WTC11 (cell line): ENCODE data around the gene CCL22. TPM values are rescaled to one million over a fixed set of nuclear protein-coding genes. Genes with fewer than 3 reads are reported as not detected.

Experiments used
- ATAC-seq: fragments of 200-7000 bp; cut with Tn5 transposase; 2 replicates; pipeline ENCODE4 v1.10.0; 2021; ENCODE audit warnings: mild to moderate bottlenecking, moderate library complexity
- CTCF ChIA-PET: fragments of 300-600 bp; sonication (Branson Sonifier 250); formaldehyde crosslinking; loops from one replicate; lab custom pipeline; 2021; ENCODE audit warnings: antibody characterized with exemption; lab: Charles Lee
- POLR2A ChIA-PET: fragments of 350-600 bp; sonication (Branson Sonifier 250); formaldehyde crosslinking; loops from one replicate; lab custom pipeline; 2021; ENCODE audit warnings: antibody characterized with exemption; lab: Charles Lee
- DNase-seq: peaks from one replicate; pipeline ENCODE4 v3.0.0; 2021; ENCODE audit warnings: low spot score
- H3K27ac Mint-ChIP-seq: 2 replicates; pipeline ENCODE4 v1.8.0; 2021; ENCODE audit warnings: mixed read lengths
- H3K27me3 Mint-ChIP-seq: 2 replicates; pipeline ENCODE4 v1.8.0; 2021; ENCODE audit warnings: low read depth, mild to moderate bottlenecking, moderate library complexity, mixed read lengths
- H3K36me3 Mint-ChIP-seq: 2 replicates; pipeline ENCODE4 v1.8.0; 2021; ENCODE audit warnings: mixed read lengths
- H3K4me1 Mint-ChIP-seq: 2 replicates; pipeline ENCODE4 v1.8.0; 2022; ENCODE audit warnings: mixed read lengths
- H3K4me3 Mint-ChIP-seq: 2 replicates; pipeline ENCODE4 v1.8.0; 2021; ENCODE audit warnings: mild to moderate bottlenecking, moderate library complexity, mixed read lengths
- H3K9me3 Mint-ChIP-seq: 2 replicates; pipeline ENCODE4 v1.8.0; 2021; ENCODE audit warnings: mixed read lengths
- GABPB1 ChIP-seq: sonication (generic); formaldehyde crosslinking; IDR thresholded peaks from 2 replicates; pipeline ENCODE4 v1.8.1; 2023; ENCODE audit warnings: mild to moderate bottlenecking, missing genetic modification reagents
- MXD4 ChIP-seq: fragments of 250-450 bp; sonication (Bioruptor Pico); IDR thresholded peaks from 2 replicates; pipeline ENCODE4 v1.8.0; 2021; ENCODE audit warnings: mild to moderate bottlenecking, moderate library complexity, borderline replicate concordance
- NFATC4 ChIP-seq: fragments of 250-450 bp; sonication (Bioruptor Pico); IDR thresholded peaks from 2 replicates; pipeline ENCODE4 v1.9.0; 2021; ENCODE audit warnings: mild to moderate bottlenecking
- NFE2L1 ChIP-seq: sonication (generic); formaldehyde crosslinking; IDR thresholded peaks from 2 replicates; pipeline ENCODE4 v1.8.1; 2023; ENCODE audit warnings: missing genetic modification reagents
- RELA ChIP-seq: sonication (generic); formaldehyde crosslinking; IDR thresholded peaks from 2 replicates; pipeline ENCODE4 v1.8.1; 2022; ENCODE audit warnings: missing genetic modification reagents, mild to moderate bottlenecking, borderline replicate concordance
- SOX15 ChIP-seq: fragments of 250-450 bp; sonication (Bioruptor Pico); IDR thresholded peaks from 2 replicates; pipeline ENCODE4 v1.9.0; 2021; ENCODE audit warnings: mild to moderate bottlenecking
- TCF7 ChIP-seq: sonication (generic); formaldehyde crosslinking; IDR thresholded peaks from 2 replicates; pipeline ENCODE4 v1.8.0; 2022; ENCODE audit warnings: mild to moderate bottlenecking, low read depth, missing genetic modification reagents, moderate library complexity
- ZNF219 ChIP-seq: sonication (generic); formaldehyde crosslinking; IDR thresholded peaks from 2 replicates; pipeline ENCODE4 v1.8.0; 2023; ENCODE audit warnings: missing genetic modification reagents, mild to moderate bottlenecking, borderline replicate concordance
- ZNF263 ChIP-seq: sonication (generic); formaldehyde crosslinking; IDR thresholded peaks from 2 replicates; pipeline ENCODE4 v1.8.1; 2022; ENCODE audit warnings: low read depth, mild to moderate bottlenecking, moderate library complexity, missing genetic modification reagents
- ZNF416 ChIP-seq: fragments of 250-450 bp; sonication (Bioruptor Pico); IDR thresholded peaks from 2 replicates; pipeline ENCODE4 v1.9.0; 2021; ENCODE audit warnings: mild to moderate bottlenecking, inconsistent platforms
- ZNF425 ChIP-seq: fragments of 250-450 bp; sonication (Bioruptor Pico); conservative IDR thresholded peaks from 2 replicates; pipeline ENCODE4 v1.9.0; 2021; ENCODE audit warnings: mild to moderate bottlenecking
- total RNA-seq: library from RNA; stranded (reverse); gene quantifications from 3 replicates; pipeline ENCODE4 v1.2.3, GENCODE V29; 2021
- TF ChIP-seq, protein P1 (sequence below): sonication (generic); formaldehyde crosslinking; conservative IDR thresholded peaks from 2 replicates; pipeline ENCODE4 v1.8.1; 2022; ENCODE audit warnings: mild to moderate bottlenecking, missing genetic modification reagents
- TF ChIP-seq, protein P2 (sequence below): sonication (generic); formaldehyde crosslinking; IDR thresholded peaks from 2 replicates; pipeline ENCODE4 v1.8.0; 2022; ENCODE audit warnings: mild to moderate bottlenecking, missing genetic modification reagents
- TF ChIP-seq, protein P3 (sequence below): sonication (generic); formaldehyde crosslinking; IDR thresholded peaks from 2 replicates; pipeline ENCODE4 v1.8.1; 2022; ENCODE audit warnings: low read depth, missing genetic modification reagents, borderline replicate concordance

CCL22 gene
- total RNA-seq, 1 experiment from 2014 or later, result 0.35 TPM

GRCh38 chr16:57348327-57348726, 10.3 kb upstream of the CCL22 start:
- peaks cover 5% of the 10 kb centered on the region for H3K9me3 Mint-ChIP-seq
- no peak overlapping the region for H3K4me3 Mint-ChIP-seq
- no peaks in the 10 kb centered on the region for H3K4me1 Mint-ChIP-seq
- H3K27me3 Mint-ChIP-seq, result peaks cover 4% of the 10 kb centered on the region
- TF ChIP-seq, protein P1, sequence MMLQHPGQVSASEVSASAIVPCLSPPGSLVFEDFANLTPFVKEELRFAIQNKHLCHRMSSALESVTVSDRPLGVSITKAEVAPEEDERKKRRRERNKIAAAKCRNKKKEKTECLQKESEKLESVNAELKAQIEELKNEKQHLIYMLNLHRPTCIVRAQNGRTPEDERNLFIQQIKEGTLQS (CRISPR knock-in tag), result no peak
- TF ChIP-seq RELA, result no peak
- TF ChIP-seq, all 79 proteins: peak for 0
- Mint-ChIP-seq H3K36me3 (no peaks in the 10 kb centered on the region), H3K27ac (no peak overlapping the region)
- ATAC-seq (no peak), DNase-seq (no peak)
- ChIA-PET POLR2A (no interaction called here), CTCF (interaction anchor here (0.6 to 1.2 kb wide), 2 partner anchors 34 to 69 kb away, joined by 4 to 5 read pairs; no protein-coding TSS in a partner anchor)

- ChIA-PET POLR2A (interaction anchor here (0.6 kb wide), 1 partner anchor 47 kb away, joined by 3 read pairs; no protein-coding TSS in a partner anchor), CTCF (no interaction called here)
- TF ChIP-seq, protein P2, sequence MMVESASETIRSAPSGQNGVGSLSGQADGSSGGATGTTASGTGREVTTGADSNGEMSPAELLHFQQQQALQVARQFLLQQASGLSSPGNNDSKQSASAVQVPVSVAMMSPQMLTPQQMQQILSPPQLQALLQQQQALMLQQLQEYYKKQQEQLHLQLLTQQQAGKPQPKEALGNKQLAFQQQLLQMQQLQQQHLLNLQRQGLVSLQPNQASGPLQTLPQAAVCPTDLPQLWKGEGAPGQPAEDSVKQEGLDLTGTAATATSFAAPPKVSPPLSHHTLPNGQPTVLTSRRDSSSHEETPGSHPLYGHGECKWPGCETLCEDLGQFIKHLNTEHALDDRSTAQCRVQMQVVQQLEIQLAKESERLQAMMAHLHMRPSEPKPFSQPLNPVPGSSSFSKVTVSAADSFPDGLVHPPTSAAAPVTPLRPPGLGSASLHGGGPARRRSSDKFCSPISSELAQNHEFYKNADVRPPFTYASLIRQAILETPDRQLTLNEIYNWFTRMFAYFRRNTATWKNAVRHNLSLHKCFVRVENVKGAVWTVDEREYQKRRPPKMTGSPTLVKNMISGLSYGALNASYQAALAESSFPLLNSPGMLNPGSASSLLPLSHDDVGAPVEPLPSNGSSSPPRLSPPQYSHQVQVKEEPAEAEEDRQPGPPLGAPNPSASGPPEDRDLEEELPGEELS, result no peak
- TF ChIP-seq MXD4 (no peak), ZNF219 (CRISPR knock-in tag) (no peak), SOX15 (CRISPR knock-in tag) (no peak), ZNF416 (CRISPR knock-in tag) (no peak), GABPB1 (CRISPR knock-in tag) (no peak), ZNF425 (CRISPR knock-in tag) (no peak), TCF7 (no peak), NFATC4 (CRISPR knock-in tag) (no peak), NFE2L1 (CRISPR knock-in tag) (no peak), ZNF263 (CRISPR knock-in tag) (no peak)
- TF ChIP-seq, protein P3, sequence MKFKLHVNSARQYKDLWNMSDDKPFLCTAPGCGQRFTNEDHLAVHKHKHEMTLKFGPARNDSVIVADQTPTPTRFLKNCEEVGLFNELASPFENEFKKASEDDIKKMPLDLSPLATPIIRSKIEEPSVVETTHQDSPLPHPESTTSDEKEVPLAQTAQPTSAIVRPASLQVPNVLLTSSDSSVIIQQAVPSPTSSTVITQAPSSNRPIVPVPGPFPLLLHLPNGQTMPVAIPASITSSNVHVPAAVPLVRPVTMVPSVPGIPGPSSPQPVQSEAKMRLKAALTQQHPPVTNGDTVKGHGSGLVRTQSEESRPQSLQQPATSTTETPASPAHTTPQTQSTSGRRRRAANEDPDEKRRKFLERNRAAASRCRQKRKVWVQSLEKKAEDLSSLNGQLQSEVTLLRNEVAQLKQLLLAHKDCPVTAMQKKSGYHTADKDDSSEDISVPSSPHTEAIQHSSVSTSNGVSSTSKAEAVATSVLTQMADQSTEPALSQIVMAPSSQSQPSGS, result no peak
- Mint-ChIP-seq H3K4me1 (no peaks in the 10 kb centered on the region), H3K9me3 (peaks cover 5% of the 10 kb centered on the region), H3K36me3 (no peaks in the 10 kb centered on the region), H3K27me3 (peaks cover 4% of the 10 kb centered on the region), H3K4me3 (no peak overlapping the region), H3K27ac (no peak overlapping the region)
- DNase-seq (no peak), ATAC-seq (no peak)
Measured at GRCh38 chr16:57349212-57350031, 9.2 kb upstream of the CCL22 start.

DNA sequence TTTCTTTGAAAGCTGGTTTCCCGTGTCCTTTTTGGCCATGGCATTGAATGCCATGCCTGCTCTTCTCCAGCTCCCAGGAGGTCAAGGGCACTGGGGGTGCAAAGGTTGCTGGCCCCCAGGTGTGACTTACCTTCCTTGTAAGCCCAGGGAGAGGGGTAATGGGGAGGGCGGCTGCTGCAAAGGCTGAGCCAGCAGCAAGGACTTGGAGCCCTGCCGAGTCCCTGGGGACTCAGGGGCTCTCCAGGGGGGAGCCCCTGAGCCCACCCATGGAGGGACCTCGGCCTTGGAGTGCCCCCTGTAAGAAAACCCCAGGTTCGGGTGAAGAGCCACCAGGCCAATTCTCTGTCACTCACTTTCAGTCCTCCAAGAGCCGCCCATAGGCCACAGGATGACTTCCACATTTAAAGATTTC, 5.9 kb upstream of the CCL22 start:
- ATAC-seq, result no peak
- no peak overlapping the region for H3K4me3 Mint-ChIP-seq
- no peak for DNase-seq
- no peak for TF ChIP-seq TCF7
- TF ChIP-seq, protein P2, result no peak
- H3K9me3 Mint-ChIP-seq, result no peaks in the 10 kb centered on the region
- peaks cover 4% of the 10 kb centered on the region for H3K27me3 Mint-ChIP-seq
- no peak overlapping the region for H3K27ac Mint-ChIP-seq
- POLR2A ChIA-PET, result no interaction called here
- H3K4me1 Mint-ChIP-seq, result no peaks in the 10 kb centered on the region
- CTCF ChIA-PET, result no interaction called here
- H3K36me3 Mint-ChIP-seq, result no peaks in the 10 kb centered on the region
